HG02642 (cell line): ENCODE data around the gene VTI1A.
"Not testable (repeated sequence)": the region's sequence is repeated elsewhere in the genome, so short reads cannot be mapped to it uniquely, and the experiment has no call there.

Source experiments
- ATAC-seq: cut with Tn5 transposase; IDR thresholded peaks from one replicate; pipeline ENCODE4 v1.9.1; 2021; ENCODE audit warnings: mild to moderate bottlenecking; ENCODE audit not compliant: unreplicated experiment, poor library complexity

VTI1A gene

GRCh38 chr10:112448888-112449287 lies 1.9 kb downstream of the VTI1A start:
- ATAC-seq: no peak

GRCh38 chr10:112454910-112455779 lies 8.1 kb downstream of the VTI1A start:
- ATAC-seq: no peak

GRCh38 chr10:112456533-112456932 lies 9.5 kb downstream of the VTI1A start:
- ATAC-seq: no peak

GRCh38 chr10:112460366-112460765 lies 13.4 kb downstream of the VTI1A start:
- ATAC-seq: no peak

GRCh38 chr10:112461029-112461887 lies 14.2 kb downstream of the VTI1A start:
- no peak for ATAC-seq

- ATAC-seq: not testable (repeated sequence)
These were observed 17.1 kb downstream of the VTI1A start for GRCh38 chr10:112464074-112464473.

- ATAC-seq: no peak
These were observed 18.4 kb downstream of the VTI1A start for GRCh38 chr10:112465299-112465883.

- ATAC-seq: no peak
These were observed 19.8 kb downstream of the VTI1A start for GRCh38 chr10:112466802-112467201.

GRCh38 chr10:112467541-112468075 lies 20.6 kb downstream of the VTI1A start:
- no peak for ATAC-seq

- ATAC-seq: peak; percentile 63
These were observed 25.0 kb downstream of the VTI1A start for GRCh38 chr10:112471878-112472487.

- no peak for ATAC-seq
These were observed 28.7 kb downstream of the VTI1A start for GRCh38 chr10:112475575-112476218.

GRCh38 chr10:112481602-112482001 lies 34.6 kb downstream of the VTI1A start:
- ATAC-seq: no peak

- ATAC-seq: no peak
These were observed 37.4 kb downstream of the VTI1A start for GRCh38 chr10:112484399-112484798.

- ATAC-seq: no peak
These were observed 40.9 kb downstream of the VTI1A start for GRCh38 chr10:112487964-112488363.

- no peak for ATAC-seq
These were observed 43.5 kb downstream of the VTI1A start for GRCh38 chr10:112490545-112490944.

GRCh38 chr10:112491144-112491543 lies 44.1 kb downstream of the VTI1A start:
- no peak for ATAC-seq

GRCh38 chr10:112492736-112493135 lies 45.7 kb downstream of the VTI1A start:
- no peak for ATAC-seq

- no peak for ATAC-seq
These were observed 50.4 kb downstream of the VTI1A start for GRCh38 chr10:112497347-112497950.

- ATAC-seq: no peak
These were observed 51.8 kb downstream of the VTI1A start for GRCh38 chr10:112498806-112499205.
